IPS-15b (cell line): ENCODE measurements around the gene TUT1.

Experiments
- H3K27me3 ChIP-seq: one replicate; pipeline ENCODE4 v1.6.1; 2013; ENCODE audit warnings: low read length; ENCODE audit not compliant: control insufficient read depth, insufficient read depth
- H3K36me3 ChIP-seq: one replicate; pipeline ENCODE4 v1.6.1; 2013; ENCODE audit warnings: low read length; ENCODE audit not compliant: control insufficient read depth, insufficient read depth
- H3K4me1 ChIP-seq: one replicate; pipeline ENCODE4 v1.6.1; 2013; ENCODE audit warnings: mild to moderate bottlenecking, low read length; ENCODE audit not compliant: control insufficient read depth, insufficient read depth
- H3K4me3 ChIP-seq: one replicate; pipeline ENCODE4 v1.5.1; 2013; ENCODE audit warnings: low read depth, low read length
- H3K9ac ChIP-seq: one replicate; pipeline ENCODE4 v1.6.1; 2013; ENCODE audit warnings: low read depth, mild to moderate bottlenecking, low read length
- H3K9me3 ChIP-seq: one replicate; pipeline ENCODE4 v1.6.1; 2013; ENCODE audit warnings: mild to moderate bottlenecking, low read length; ENCODE audit not compliant: control insufficient read depth, insufficient read depth

The TUT1 gene

GRCh38 chr11:62548545-62549335, 42.6 kb downstream of the TUT1 start:
- H3K27me3 ChIP-seq = peaks cover 60% of the 10 kb centered on the region
- H3K4me3 ChIP-seq = no peak overlapping the region
- H3K9ac ChIP-seq = no peak overlapping the region
- no peaks in the 10 kb centered on the region for H3K36me3 ChIP-seq
- H3K4me1 ChIP-seq = peaks cover 27% of the 10 kb centered on the region
- H3K9me3 ChIP-seq = no peaks in the 10 kb centered on the region

DNA sequence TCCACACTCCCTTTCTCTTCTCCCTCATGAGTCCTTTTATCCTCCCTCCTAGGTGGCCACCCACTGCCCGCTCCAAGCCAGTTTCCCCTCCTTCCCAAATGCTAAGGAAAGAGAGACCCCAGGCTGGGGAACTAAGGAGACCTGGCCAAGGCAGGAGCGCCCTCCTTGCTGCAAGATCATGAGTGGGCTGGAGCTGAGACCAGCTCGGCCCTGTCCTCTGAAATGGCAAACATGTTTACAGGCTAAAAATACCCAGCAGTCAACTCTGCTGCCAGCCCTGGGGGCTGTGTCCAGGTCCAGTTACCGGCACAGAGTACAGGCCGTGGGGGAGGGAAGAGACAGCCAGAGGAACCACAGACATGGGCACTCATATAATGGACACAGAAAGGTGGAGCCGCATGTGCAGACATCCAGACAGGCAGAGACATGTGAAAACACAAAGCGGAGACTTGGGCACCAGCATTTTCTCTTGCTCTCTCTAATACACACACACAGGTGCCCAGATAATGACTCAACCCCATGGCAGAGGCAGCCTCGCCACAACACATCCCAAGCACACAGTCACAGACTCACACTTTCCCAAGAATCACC, 43.5 kb downstream of the TUT1 start:
- peaks cover 25% of the 10 kb centered on the region for H3K4me1 ChIP-seq
- peak overlapping the region; percentile 8 for H3K9ac ChIP-seq
- peaks cover 70% of the 10 kb centered on the region for H3K27me3 ChIP-seq
- H3K4me3 ChIP-seq = peak overlapping the region; percentile 73
- no peaks in the 10 kb centered on the region for H3K36me3 ChIP-seq
- H3K9me3 ChIP-seq = no peaks in the 10 kb centered on the region

- H3K36me3 ChIP-seq = no peaks in the 10 kb centered on the region
- peaks cover 73% of the 10 kb centered on the region for H3K27me3 ChIP-seq
- H3K4me3 ChIP-seq = peak overlapping the region; percentile 73
- H3K9ac ChIP-seq = peak overlapping the region; percentile 1
- H3K9me3 ChIP-seq = no peaks in the 10 kb centered on the region
- H3K4me1 ChIP-seq = peaks cover 21% of the 10 kb centered on the region
Observed at GRCh38 chr11:62546929-62547625, 44.2 kb downstream of the TUT1 start.

GRCh38 chr11:62546244-62546928, 44.9 kb downstream of the TUT1 start, which contains the start of gene AHNAK:
TSS of gene AHNAK (minus strand) at chr11:62546806. CDS start at chr11:62536098, 10,708 bp downstream.
- Histone ChIP-seq H3K36me3 (no peaks in the 10 kb centered on the region), H3K4me3 (peak within 1 kb of the TSS; percentile 73), H3K27me3 (peaks cover 74% of the 10 kb centered on the region), H3K4me1 (peaks cover 17% of the 10 kb centered on the region), H3K9ac (peak within 1 kb of the TSS; percentile 12), H3K9me3 (no peaks in the 10 kb centered on the region)

GRCh38 chr11:62545437-62546243, 45.7 kb downstream of the TUT1 start:
- peaks cover 17% of the 10 kb centered on the region for H3K4me1 ChIP-seq
- peaks cover 70% of the 10 kb centered on the region for H3K27me3 ChIP-seq
- H3K36me3 ChIP-seq = no peaks in the 10 kb centered on the region
- H3K4me3 ChIP-seq = peak overlapping the region; percentile 73
- peak overlapping the region; percentile 54 for H3K9ac ChIP-seq
- H3K9me3 ChIP-seq = no peaks in the 10 kb centered on the region

- no peaks in the 10 kb centered on the region for H3K9me3 ChIP-seq
- H3K9ac ChIP-seq = peak overlapping the region; percentile 54
- H3K36me3 ChIP-seq = no peaks in the 10 kb centered on the region
- H3K4me1 ChIP-seq = peaks cover 17% of the 10 kb centered on the region
- peaks cover 62% of the 10 kb centered on the region for H3K27me3 ChIP-seq
- peak overlapping the region; percentile 73 for H3K4me3 ChIP-seq
Observed at GRCh38 chr11:62544581-62545436, 46.5 kb downstream of the TUT1 start.

- Histone ChIP-seq H3K9ac (no peak overlapping the region), H3K4me3 (peak overlapping the region; percentile 73), H3K36me3 (no peaks in the 10 kb centered on the region), H3K4me1 (peaks cover 17% of the 10 kb centered on the region), H3K27me3 (peaks cover 53% of the 10 kb centered on the region), H3K9me3 (no peaks in the 10 kb centered on the region)
Observed at GRCh38 chr11:62543680-62544444, 47.5 kb downstream of the TUT1 start.

DNA sequence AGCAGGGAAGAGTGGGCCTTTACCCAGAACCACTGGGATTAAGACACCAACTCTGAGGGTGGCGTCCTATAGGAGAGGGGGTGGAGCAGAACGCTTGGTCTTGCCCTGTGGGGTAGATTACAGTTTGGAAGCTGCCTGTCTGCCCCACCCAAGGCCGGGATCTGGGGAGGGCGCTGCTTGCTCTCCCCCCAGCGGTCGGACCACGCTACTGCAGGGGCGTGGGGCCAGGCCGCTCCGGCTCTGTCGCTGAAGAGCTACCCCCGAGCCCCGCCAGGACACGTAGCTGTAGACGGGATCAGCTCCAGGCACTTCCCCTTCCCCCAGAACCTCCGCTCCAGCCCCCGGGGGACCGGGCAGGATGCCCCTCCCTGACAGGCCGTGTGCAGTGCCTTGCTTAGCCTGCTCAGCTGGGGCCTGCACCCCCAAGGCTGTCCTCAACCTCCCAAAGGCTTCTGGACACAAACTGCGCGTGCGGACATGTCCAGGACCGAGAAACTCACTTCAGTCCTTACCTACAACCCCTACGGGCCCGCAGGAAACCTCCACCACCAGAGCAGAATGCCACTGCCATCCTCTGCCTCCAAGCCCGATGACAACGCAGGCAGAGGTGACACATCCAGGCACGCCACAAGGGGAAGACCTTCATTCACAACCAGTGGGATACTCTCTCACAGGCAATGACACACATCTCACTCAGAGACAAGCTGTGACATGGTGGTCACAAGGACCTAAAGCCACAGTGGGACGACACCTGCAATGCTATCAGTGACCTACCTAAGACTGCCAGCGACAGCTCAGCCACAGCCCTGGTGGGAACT, 48.4 kb downstream of the TUT1 start:
- peaks cover 44% of the 10 kb centered on the region for H3K27me3 ChIP-seq
- H3K9me3 ChIP-seq = no peaks in the 10 kb centered on the region
- no peaks in the 10 kb centered on the region for H3K36me3 ChIP-seq
- H3K9ac ChIP-seq = no peak overlapping the region
- H3K4me1 ChIP-seq = peaks cover 17% of the 10 kb centered on the region
- H3K4me3 ChIP-seq = peak overlapping the region; percentile 55

DNA sequence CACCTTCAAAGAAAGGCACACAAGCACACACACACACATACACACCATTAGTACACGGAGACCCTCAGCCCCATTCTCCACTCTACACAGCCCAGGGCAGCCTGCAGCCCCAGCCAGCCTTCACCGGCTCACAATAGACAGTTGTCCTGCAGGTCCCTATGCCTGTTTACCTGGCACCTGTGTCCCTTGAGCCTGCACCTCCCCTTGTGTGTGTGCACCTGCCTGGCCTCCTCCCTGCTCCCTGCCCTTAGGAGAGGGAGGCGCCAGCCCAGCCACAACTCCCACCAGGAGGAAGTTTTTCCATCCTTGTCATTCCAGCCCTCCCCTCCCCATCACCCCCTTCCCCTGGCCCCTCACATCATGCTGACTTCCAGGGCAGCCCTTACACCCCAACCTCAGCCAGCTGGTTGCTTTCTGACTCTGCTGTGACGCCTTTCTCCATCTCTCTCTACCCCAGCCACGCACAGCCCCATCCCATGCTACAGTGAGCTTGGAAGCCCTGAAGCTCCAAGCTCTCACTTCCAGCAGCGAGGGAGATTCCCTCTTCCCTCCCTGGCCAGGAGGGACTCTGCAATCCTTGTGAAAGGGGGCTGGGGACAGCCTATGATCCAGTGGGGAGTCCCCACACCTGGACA, 49.1 kb downstream of the TUT1 start:
- Histone ChIP-seq H3K9me3 (no peaks in the 10 kb centered on the region), H3K27me3 (peaks cover 37% of the 10 kb centered on the region), H3K36me3 (no peaks in the 10 kb centered on the region), H3K4me3 (peak overlapping the region; percentile 42), H3K9ac (no peak overlapping the region), H3K4me1 (peaks cover 13% of the 10 kb centered on the region)
